Suppressor macrophage (primary cell): ENCODE results near the gene SLC6A20.

ENCODE experiments used
- DNase-seq, 4 experiments: peaks; one replicate each; pipeline ENCODE4 v3.0.0-alpha.2; 2020 to 2022

The SLC6A20 gene

DNA sequence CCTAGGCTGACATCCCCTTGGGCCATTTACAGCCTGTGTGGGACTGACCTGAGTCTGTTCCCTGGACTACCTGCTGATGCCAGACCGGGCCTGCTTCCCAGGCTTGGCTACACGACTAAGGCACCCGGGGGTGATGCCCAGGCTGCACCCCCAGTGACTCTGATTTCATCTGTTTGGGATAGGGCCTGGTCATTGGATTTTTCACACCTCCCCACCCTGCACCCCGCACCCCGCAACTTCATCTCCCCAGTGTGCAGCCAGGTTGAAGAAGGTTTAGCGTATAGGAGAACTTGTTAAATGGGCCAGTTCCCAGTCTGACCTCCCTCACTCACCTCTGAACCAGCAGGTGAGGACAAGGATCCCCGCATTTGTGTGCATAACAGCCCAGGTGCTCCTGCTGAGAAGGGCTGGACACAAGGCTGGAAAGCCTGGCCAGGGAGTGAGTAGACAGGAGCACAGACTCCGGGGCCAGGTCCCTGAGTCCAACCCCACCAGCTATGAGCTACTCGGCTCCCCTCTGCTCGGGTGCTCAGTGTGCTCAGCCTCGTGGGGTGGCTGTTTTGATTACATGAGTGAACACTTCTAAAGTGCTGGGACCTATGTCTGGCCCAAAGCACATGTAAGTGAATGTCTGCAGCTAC is 18.5 kb downstream of the SLC6A20 start:
- DNase-seq, result no peak

- DNase-seq, result no peak
Observed at GRCh38 chr3:45777111-45777745, 19.1 kb downstream of the SLC6A20 start.

- DNase-seq, result no peak
Observed at GRCh38 chr3:45776611-45777010, 19.7 kb downstream of the SLC6A20 start.

DNA sequence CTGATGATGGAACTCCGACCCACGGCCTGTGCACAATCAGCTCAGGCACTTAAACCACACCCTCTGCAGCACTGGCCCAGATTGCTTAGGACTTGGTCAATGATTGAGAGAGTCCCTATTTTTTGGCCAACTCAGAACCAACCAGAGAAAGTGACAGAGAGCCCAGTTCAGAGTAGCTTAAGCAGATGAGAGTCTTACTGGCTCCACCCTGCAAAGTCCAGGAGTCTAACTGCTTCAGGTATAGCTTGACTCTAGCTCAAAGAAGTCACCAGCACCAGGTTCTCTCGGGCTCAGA is 20.1 kb downstream of the SLC6A20 start:
- no peak for DNase-seq

DNA sequence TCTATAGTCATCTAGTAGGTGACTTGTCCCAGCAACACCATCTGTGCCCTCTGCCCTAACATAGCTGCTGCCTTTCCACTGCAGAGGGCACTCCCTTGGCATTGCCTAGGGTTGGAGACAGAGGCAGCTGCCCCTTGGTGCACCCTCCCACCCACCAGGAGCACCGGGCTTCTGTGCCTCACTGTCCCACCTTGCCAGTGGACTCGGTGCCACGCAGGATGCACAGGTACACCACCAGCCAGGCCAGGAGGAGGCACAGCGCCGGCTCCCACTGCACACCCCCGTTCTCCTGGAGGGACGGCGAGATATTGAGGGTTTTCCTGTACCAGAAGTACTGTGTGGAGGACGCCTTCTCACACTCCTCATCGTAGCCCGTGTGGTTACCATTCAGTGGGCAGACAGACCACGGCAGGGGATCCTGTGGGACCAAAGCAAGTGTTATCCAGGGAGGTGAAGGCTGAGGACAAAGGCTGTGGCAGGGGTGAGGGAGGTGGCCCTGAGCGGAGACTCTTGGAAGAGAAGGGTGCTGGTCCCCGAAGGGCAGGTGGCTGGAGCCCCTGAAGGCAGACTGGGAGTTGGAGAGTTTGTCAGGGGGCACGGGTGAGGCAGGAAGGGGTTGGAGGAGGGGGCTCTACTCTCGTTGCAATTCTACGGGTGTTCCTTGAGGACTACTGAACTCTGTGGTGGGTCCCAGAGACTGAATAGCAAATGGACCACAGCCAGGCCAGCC is 20.6 kb downstream of the SLC6A20 start:
- no peak for DNase-seq

DNA sequence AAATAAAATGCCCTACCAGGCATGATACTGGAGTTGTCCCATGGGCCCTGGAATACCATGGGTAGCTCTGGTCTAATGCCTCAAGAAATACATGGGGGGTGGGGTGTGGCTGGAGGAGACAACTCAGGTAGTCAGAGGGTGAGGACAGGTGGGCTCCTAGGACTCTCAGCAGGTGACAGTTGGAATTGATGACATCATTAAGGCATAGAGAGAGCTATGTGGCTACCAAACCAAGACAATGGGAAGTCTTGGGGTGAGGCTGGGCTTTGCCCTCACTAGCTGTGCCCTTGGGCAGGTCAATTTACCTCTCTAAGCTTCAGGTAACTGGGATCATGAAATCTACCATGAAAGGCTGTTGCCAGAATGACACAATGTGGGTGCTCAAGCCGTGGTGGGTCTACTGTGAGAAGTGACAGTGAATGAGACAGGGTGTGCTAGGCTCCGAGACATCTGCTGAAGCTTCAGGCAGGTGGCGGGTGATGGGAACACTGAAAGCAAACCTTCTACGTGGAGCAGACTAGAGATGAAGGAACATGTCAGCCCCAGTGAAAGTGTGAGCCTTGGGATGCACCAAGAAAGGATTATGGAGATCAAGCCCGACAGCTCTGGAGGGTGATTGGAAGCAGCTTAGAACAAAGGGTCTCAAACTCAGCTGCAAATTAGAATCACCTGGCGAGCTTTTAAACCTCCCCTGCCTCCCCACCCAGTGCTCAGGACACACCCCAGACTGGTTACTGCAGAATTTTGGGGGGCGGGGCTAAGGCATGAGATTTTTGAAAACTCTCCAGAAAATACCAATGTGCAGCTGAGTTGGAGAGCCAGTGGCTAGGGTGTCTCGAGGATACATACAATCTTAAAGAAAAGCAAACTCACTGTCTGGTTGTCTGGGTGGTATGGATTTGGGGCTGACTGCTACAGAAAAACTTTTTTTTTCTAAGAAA is 21.5 kb downstream of the SLC6A20 start:
- no peak for DNase-seq

DNA sequence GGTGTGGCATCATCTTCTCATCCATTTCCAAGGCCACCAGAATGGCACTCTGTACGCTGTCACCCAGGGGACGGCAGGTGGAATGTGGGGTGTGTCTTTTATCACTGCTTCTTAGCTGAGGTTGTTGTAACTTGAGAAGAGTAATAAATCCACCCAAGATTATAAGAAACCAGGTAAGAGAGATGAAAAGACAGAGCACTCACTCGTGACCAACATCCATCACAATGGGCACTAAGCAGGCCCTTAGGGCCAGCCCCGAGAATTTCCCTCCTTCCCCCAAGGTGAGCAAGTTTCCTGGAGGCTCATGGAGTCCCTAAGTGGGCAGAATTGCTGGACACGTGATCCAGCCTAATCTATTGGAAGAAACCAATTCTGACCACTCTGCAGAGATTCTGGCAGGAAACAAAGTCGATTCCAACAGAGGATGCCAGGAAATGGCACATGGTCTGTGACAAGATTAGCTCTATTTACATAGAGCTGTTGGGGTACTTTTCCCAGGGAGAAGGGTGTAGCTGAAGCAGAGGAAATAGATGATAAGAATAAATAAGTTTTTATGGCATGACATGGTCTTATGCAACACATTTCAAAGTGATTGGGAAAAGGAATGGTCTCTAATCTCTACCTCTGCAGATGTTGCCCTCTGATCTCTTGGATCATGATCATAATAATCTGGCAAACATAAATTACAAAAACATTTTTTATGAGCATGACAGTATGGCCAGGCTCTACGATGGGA is 22.5 kb downstream of the SLC6A20 start:
- DNase-seq, result no peak

DNA sequence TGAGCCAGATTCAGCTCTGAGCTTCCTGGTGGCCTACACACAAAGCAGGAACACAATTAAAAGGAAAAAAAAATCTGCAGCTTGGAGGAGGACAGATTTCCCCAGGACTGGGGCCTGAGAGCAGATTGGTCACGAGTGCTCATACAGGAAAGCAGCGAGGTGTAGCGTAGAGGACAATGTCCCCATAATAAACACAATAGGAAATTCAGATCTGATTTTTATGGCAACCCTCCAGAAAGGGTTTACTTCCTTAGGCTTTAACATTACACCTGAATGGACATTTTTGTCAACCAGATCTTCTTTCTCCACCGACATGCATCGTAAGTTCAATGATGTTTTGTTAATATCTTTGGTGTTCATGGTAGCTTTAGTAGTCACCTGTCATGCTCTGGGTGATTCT is 23.3 kb downstream of the SLC6A20 start:
- no peak for DNase-seq

- DNase-seq, result no peak
Observed at GRCh38 chr3:45772341-45773035, 23.8 kb downstream of the SLC6A20 start.

DNA sequence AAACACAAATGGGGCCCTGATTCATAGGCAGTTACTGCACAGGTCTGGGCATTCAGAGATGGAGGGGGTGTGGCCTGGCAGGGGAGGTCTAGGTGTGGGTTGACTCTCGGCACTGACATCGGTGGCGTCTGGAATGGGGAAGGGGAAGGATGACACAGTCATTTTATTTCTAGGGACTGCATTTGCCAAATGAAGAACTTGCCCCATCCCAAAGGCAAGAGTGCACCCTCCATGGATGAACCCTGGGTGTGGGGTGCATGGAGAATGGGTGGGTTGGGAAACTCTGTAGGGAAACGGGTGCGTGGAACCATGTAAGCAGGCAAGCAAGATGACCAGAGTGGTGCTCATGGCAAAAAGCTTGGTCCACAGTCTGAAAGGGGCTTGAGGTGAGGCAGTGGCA is 24.5 kb downstream of the SLC6A20 start:
- no peak for DNase-seq

- DNase-seq, result no peak
Observed at GRCh38 chr3:45771166-45771775, 25.1 kb downstream of the SLC6A20 start.

GRCh38 chr3:45765958-45766357 is 30.4 kb downstream of the SLC6A20 start:
- DNase-seq, result no peak

- no peak for DNase-seq
Observed at GRCh38 chr3:45765266-45765851, 31.0 kb downstream of the SLC6A20 start.

DNA sequence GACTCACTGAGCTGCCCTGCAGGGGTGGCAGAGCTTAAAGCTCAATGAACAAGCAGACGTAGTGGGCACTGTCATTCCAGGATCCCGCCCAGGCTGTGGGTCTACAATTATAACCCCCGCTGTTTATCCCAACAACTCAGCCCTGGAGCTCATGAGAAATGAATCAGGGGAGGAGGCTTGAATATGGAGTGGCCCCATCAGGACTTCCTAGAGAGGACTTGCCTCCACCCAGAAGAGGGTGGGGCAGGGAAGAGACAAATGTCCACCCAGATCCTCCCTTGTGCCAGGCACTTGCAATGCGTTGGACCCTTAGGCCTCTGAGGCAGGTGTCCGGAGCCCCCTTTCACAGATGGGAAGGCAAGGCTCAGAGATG is 33.0 kb downstream of the SLC6A20 start:
- DNase-seq, result no peak

- DNase-seq, result no peak
Observed at GRCh38 chr3:45762647-45763302, 33.6 kb downstream of the SLC6A20 start.

DNA sequence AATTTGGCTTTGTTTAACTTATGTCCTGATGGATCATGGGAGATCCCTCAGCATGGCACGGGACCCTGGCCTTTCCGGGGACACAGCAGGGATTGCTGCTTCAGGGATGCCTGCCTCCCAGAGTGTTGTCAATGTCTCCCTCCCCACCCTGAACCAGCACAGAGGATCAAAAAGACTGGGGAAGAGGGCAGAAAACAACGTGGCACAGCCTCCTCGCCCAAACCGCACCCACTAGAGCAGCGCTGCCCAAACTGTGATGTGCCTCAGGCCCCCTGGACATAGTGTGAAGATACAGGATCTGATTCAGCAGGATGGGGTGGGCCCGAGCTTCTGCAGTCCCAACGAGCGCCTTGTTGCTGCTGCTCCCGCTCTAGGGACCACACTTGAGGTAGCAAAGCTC is 34.5 kb downstream of the SLC6A20 start:
- DNase-seq, result no peak

DNA sequence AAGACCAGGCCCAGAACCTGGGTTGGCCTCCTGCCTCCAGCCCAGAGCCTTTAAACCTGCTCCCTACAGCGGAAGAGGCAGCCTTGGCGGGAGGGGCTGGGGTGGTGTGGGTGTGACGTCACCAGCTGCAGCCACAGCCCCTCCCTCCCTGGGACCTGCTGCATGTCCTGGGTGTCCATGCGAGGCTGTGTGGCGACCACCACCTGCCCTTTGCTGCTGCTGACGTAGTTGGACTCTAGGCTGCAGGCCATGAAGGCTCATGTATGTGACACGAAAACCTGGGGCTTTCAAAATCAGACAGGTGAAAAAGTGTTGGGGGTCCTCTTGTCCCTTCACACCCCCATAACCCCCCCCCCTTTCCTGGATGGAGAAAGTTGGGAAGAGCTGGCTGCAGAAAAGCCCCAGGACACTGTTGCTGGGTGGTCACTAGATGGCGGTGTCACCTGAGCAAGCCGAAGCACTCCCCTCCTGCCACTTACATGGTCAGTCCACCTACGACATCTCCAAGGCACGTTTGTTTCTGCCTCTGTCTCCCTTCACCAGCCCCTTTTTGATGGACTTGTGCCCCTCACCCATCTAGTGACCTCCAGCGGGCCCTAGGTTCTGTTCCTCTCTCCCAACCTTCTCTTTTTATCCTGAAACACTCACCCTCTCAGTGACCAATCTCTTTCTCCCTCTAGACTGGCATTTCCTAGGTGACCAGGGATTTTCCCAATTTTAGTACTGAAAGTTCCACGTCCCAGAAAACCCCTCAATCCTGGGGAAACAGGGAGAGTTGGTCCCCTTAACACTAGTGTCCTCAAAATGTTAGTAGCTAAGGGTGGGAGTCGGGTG is 35.2 kb downstream of the SLC6A20 start:
- peak; percentile 50 to 74 (median 65) for DNase-seq

DNA sequence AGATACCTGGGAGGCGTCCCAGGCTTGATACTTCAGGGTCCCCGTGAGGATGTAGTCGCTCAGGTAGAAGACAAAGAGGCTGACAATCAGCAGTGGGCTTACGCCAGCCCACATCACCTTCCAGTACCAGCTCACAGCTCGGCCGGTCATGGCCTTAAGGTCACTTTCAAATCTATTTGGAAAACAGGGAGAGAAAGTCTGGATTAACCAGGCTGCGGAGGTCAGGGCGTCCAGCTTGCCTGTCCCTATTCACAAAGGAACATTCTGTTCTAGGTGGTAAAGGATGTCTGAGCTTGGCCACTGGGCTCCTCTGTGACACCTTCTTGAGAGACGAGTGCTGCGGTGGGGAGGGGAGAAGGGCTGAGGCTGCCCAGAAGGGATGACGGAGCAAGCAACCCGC is 36.5 kb downstream of the SLC6A20 start:
- no peak for DNase-seq

GRCh38 chr3:45758871-45759270 is 37.5 kb downstream of the SLC6A20 start:
- no peak for DNase-seq
